ENCODE data around the gene ZDHHC11. TPM values are rescaled to one million over a fixed set of nuclear protein-coding genes. Genes with fewer than 3 reads are reported as not detected.
A peak's percentile ranks its signal among the peaks of the same experiment; 100 is the strongest.

Gene ZDHHC11
- total RNA-seq, 1 donor from 2014 or later: 27.5 TPM

DNA sequence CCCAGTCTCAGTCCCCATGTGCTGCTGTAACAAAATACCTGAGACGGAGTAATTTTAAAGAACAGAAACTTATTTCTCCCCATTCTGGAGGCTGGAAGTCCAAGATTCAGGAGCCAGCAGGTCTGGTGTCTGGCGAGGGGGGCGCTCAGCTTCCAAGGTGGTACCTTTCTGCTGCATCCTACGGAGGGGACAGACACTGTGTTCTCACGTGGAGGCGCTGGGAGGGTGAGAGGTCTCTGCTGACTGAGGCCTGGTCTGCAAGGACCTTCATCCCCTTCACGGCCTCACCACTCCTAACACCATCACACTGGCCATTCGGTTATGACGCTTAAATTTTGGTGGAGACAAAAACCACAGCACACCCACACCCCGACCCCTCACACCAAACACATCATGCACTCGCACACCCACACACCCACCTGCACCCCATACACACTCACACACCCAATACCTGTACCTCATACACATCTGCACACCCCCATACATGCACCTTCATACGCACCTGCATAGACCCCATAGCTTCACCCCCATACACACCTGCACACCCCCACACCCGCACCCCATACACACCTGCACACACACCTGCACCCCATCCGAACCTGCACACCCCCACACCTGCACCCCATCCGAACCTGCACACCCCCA is 9.8 kb upstream of the ZDHHC11 start:
- H3K27ac Mint-ChIP-seq: no peak overlapping the region
- peaks cover 4% of the 10 kb centered on the region for H3K4me1 Mint-ChIP-seq (ENCODE audit: unreplicated experiment)
- H3K36me3 Mint-ChIP-seq: no peaks in the 10 kb centered on the region
- TF ChIP-seq, protein P1, sequence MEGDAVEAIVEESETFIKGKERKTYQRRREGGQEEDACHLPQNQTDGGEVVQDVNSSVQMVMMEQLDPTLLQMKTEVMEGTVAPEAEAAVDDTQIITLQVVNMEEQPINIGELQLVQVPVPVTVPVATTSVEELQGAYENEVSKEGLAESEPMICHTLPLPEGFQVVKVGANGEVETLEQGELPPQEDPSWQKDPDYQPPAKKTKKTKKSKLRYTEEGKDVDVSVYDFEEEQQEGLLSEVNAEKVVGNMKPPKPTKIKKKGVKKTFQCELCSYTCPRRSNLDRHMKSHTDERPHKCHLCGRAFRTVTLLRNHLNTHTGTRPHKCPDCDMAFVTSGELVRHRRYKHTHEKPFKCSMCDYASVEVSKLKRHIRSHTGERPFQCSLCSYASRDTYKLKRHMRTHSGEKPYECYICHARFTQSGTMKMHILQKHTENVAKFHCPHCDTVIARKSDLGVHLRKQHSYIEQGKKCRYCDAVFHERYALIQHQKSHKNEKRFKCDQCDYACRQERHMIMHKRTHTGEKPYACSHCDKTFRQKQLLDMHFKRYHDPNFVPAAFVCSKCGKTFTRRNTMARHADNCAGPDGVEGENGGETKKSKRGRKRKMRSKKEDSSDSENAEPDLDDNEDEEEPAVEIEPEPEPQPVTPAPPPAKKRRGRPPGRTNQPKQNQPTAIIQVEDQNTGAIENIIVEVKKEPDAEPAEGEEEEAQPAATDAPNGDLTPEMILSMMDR (conservative IDR thresholded peaks at IDR 0.05): no peak
- no peaks in the 10 kb centered on the region for H3K9me3 Mint-ChIP-seq
- no peak for DNase-seq (ENCODE audit: extremely low spot score, unreplicated experiment)
- H3K4me3 Mint-ChIP-seq: no peak overlapping the region
- H3K27me3 Mint-ChIP-seq: no peaks in the 10 kb centered on the region

DNA sequence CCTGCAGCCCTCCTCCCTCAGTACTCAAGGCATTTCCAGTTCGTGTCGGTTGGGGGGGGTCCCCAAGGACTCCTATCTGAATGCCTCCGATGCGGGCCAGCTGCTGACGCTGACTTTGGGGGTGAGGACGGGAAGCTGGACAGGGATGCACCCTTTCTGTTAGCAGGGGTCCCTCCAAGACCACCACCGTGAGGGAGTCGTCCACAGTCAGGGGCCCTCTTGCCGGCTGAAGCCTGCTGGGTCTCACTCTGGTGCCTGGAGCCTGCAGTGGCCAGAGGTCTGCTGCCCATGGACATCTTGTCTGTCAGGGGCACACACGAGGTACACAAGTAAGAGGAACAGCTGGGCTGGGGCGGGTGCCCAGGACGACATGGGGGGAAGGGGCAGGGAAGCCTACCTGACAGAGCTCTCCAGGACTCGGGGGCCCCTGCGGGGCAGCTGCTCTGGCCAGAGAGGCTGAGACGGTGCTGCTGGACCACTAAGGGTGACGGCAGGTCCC is 9.1 kb upstream of the ZDHHC11 start:
- H3K27me3 Mint-ChIP-seq: no peaks in the 10 kb centered on the region
- H3K4me3 Mint-ChIP-seq: no peak overlapping the region
- TF ChIP-seq, protein P1 (conservative IDR thresholded peaks at IDR 0.05): no peak
- peaks cover 4% of the 10 kb centered on the region for H3K4me1 Mint-ChIP-seq (ENCODE audit: unreplicated experiment)
- DNase-seq (ENCODE audit: extremely low spot score, unreplicated experiment): no peak
- no peak overlapping the region for H3K27ac Mint-ChIP-seq
- no peaks in the 10 kb centered on the region for H3K36me3 Mint-ChIP-seq
- H3K9me3 Mint-ChIP-seq: no peaks in the 10 kb centered on the region

DNA sequence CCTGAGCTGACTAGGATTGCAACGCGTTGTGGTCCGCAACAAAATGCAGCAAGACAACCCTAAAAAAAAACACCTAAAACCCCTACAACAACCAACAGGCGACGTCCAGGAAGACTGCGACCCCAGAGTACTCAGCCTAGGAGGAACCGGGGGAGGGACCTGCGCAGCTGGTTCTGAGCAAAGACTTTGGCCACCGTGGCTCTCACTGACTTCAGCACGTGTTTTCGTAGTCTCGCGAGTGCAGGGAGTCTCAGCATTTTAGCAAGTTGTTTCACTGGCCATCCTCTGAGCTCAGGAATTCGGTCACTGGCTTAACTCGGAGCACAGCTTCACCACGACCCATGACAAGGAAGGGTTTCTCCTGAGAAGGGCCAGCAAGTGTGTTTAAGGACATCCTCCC is 8.6 kb upstream of the ZDHHC11 start:
- H3K36me3 Mint-ChIP-seq: no peaks in the 10 kb centered on the region
- H3K27ac Mint-ChIP-seq: peak overlapping the region; percentile 55
- TF ChIP-seq, protein P1 (conservative IDR thresholded peaks at IDR 0.05): no peak
- no peak for DNase-seq (ENCODE audit: extremely low spot score, unreplicated experiment)
- peaks cover 4% of the 10 kb centered on the region for H3K4me1 Mint-ChIP-seq (ENCODE audit: unreplicated experiment)
- H3K9me3 Mint-ChIP-seq: no peaks in the 10 kb centered on the region
- no peaks in the 10 kb centered on the region for H3K27me3 Mint-ChIP-seq
- no peak overlapping the region for H3K4me3 Mint-ChIP-seq

DNA sequence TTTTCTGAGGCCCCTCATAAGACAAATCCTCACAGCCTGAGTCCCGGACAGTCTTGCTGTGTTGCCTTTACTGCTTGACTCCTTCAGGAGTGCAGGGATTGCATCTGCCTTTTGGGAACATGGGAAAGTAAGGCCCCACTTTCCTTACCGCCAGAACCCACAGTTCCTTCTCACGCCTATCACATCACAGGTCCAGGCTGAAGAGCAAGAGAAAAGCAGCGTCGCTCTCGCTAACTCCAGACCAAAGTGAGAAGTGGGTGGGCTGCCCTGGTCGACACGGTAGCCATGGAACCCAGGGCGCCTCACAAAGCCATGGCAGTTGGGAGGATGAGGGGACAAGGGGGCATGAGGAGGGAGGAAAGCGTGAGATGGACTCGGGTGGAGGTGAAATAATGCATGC is 7.9 kb upstream of the ZDHHC11 start:
- Mint-ChIP-seq H3K27ac (peak overlapping the region; percentile 74), H3K9me3 (no peaks in the 10 kb centered on the region)
- DNase-seq (ENCODE audit: extremely low spot score, unreplicated experiment): no peak

DNA sequence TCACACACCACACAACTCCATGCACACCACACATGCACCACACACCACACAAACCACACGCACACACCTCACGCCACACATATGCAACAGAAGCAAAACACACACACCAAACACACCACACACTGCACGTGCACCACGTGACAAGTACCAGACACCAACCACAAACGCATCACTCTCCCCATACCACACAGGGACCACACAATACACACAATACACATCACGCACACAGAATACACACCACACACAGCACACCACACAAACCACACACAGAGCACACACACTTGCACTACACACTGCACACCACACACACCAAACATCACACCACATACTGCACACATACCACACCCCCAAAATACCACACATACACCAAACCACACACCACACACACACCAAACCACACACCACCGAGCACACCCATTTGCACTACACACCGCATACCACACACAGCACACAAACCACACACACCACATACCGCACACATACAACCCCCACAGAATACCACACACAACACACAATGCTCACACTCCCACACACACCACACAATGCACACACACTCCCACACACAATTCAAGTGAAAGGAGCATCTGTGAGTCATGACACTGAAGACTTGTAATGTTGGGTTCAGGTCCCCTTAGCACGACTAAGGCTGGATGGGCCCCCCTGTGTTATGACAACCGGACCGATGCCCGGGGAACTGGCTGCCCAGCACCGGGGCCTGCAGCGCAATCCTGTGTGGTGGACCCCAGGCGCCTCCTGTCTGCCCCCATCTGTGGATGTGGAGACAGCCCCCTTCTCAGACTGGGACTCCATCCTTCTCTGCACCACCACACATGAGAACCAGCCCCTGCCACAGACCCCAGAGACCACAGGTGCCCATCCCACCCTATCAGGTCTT is 6.0 kb upstream of the ZDHHC11 start:
- no peak overlapping the region for H3K4me3 Mint-ChIP-seq
- peaks cover 4% of the 10 kb centered on the region for H3K4me1 Mint-ChIP-seq (ENCODE audit: unreplicated experiment)
- H3K9me3 Mint-ChIP-seq: no peaks in the 10 kb centered on the region
- H3K27me3 Mint-ChIP-seq: no peaks in the 10 kb centered on the region
- H3K36me3 Mint-ChIP-seq: no peaks in the 10 kb centered on the region
- no peak overlapping the region for H3K27ac Mint-ChIP-seq
- TF ChIP-seq, protein P1 (conservative IDR thresholded peaks at IDR 0.05): no peak
- no peak for DNase-seq (ENCODE audit: extremely low spot score, unreplicated experiment)

More for the DNA sequence above, 7.9 kb upstream of the ZDHHC11 start:
- H3K27me3 Mint-ChIP-seq: no peaks in the 10 kb centered on the region
- no peaks in the 10 kb centered on the region for H3K36me3 Mint-ChIP-seq
- TF ChIP-seq, protein P1 (conservative IDR thresholded peaks at IDR 0.05): no peak
- peaks cover 4% of the 10 kb centered on the region for H3K4me1 Mint-ChIP-seq (ENCODE audit: unreplicated experiment)
- H3K4me3 Mint-ChIP-seq: no peak overlapping the region

Measured in type B pancreatic cell (in vitro differentiated cells).